ENCODE measurements around the gene TMCC3.

The TMCC3 gene

DNA sequence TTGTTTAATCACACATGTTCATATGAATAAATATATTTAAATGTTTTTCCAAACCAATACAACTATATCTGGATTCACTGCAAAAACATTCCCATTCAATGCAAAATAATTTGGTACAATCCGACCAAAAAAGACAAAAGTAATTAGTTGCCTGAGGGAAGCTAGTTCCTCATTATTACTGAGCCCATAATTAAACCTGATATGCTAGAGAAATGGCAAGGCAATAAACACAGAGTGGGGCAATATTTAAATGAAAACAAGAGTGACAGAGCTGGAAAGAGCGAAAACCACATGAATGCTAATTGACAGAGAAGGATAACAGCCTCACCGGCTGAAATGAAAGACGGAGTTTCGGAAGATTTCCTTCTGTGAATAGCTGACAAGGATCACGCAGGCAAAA is 82.6 kb downstream of the TMCC3 start:
- peak; percentile 50; the same call in 1 of the 2 replicates for TF ChIP-seq OSR2 (tag by site-specific recombination; IDR thresholded peaks at IDR 0.05)
- no peak for TF ChIP-seq KLF1 (tag by site-specific recombination; IDR thresholded peaks at IDR 0.05)
- TF ChIP-seq, protein P1, sequence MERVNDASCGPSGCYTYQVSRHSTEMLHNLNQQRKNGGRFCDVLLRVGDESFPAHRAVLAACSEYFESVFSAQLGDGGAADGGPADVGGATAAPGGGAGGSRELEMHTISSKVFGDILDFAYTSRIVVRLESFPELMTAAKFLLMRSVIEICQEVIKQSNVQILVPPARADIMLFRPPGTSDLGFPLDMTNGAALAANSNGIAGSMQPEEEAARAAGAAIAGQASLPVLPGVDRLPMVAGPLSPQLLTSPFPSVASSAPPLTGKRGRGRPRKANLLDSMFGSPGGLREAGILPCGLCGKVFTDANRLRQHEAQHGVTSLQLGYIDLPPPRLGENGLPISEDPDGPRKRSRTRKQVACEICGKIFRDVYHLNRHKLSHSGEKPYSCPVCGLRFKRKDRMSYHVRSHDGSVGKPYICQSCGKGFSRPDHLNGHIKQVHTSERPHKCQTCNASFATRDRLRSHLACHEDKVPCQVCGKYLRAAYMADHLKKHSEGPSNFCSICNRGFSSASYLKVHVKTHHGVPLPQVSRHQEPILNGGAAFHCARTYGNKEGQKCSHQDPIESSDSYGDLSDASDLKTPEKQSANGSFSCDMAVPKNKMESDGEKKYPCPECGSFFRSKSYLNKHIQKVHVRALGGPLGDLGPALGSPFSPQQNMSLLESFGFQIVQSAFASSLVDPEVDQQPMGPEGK (tag by site-specific recombination; IDR thresholded peaks at IDR 0.05) = no peak
- TF ChIP-seq SP7 (tag by site-specific recombination; IDR thresholded peaks at IDR 0.05) = peak; percentile 30; the same call in 1 of the 2 replicates
- TF ChIP-seq, protein P2, sequence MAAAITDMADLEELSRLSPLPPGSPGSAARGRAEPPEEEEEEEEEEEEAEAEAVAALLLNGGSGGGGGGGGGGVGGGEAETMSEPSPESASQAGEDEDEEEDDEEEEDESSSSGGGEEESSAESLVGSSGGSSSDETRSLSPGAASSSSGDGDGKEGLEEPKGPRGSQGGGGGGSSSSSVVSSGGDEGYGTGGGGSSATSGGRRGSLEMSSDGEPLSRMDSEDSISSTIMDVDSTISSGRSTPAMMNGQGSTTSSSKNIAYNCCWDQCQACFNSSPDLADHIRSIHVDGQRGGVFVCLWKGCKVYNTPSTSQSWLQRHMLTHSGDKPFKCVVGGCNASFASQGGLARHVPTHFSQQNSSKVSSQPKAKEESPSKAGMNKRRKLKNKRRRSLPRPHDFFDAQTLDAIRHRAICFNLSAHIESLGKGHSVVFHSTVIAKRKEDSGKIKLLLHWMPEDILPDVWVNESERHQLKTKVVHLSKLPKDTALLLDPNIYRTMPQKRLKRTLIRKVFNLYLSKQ (tag by site-specific recombination; IDR thresholded peaks at IDR 0.05; ENCODE audit: borderline replicate concordance) = no peak
- no peak for TF ChIP-seq ZNF843 (tag by site-specific recombination; IDR thresholded peaks at IDR 0.05)
- TF ChIP-seq BCL11B (tag by site-specific recombination; IDR thresholded peaks at IDR 0.05; ENCODE audit: low read depth) = no peak
- no peak for TF ChIP-seq ZIC2 (tag by site-specific recombination; IDR thresholded peaks at IDR 0.05)
- TF ChIP-seq, protein P3, sequence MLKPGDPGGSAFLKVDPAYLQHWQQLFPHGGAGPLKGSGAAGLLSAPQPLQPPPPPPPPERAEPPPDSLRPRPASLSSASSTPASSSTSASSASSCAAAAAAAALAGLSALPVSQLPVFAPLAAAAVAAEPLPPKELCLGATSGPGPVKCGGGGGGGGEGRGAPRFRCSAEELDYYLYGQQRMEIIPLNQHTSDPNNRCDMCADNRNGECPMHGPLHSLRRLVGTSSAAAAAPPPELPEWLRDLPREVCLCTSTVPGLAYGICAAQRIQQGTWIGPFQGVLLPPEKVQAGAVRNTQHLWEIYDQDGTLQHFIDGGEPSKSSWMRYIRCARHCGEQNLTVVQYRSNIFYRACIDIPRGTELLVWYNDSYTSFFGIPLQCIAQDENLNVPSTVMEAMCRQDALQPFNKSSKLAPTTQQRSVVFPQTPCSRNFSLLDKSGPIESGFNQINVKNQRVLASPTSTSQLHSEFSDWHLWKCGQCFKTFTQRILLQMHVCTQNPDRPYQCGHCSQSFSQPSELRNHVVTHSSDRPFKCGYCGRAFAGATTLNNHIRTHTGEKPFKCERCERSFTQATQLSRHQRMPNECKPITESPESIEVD (tag by site-specific recombination; IDR thresholded peaks at IDR 0.05) = peak; percentile 34; the same call in 1 of the 2 replicates
- TF ChIP-seq GLIS2 (tag by site-specific recombination; IDR thresholded peaks at IDR 0.05) = no peak
- TF ChIP-seq ZFP41 (tag by site-specific recombination; IDR thresholded peaks at IDR 0.05; ENCODE audit: borderline replicate concordance) = no peak
- no peak for TF ChIP-seq ZNF140 (tag by site-specific recombination; IDR thresholded peaks at IDR 0.05)
- TF ChIP-seq ZNF366 (tag by site-specific recombination; conservative IDR thresholded peaks at IDR 0.05) = no peak
- TF ChIP-seq ZNF350 (tag by site-specific recombination; IDR thresholded peaks at IDR 0.05) = no peak
- peak; percentile 71 for TF ChIP-seq FEZF1 (tag by site-specific recombination; IDR thresholded peaks at IDR 0.05)
- TF ChIP-seq ZNF174 (tag by site-specific recombination; IDR thresholded peaks at IDR 0.05) = no peak
- TF ChIP-seq, protein P4, sequence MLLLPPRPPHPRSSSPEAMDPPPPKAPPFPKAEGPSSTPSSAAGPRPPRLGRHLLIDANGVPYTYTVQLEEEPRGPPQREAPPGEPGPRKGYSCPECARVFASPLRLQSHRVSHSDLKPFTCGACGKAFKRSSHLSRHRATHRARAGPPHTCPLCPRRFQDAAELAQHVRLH (tag by site-specific recombination; IDR thresholded peaks at IDR 0.05) = no peak
- TF ChIP-seq ZNF132 (tag by site-specific recombination; IDR thresholded peaks at IDR 0.05; ENCODE audit: borderline replicate concordance) = no peak
- TF ChIP-seq ZNF501 (tag by site-specific recombination; IDR thresholded peaks at IDR 0.05) = no peak
- TF ChIP-seq ZNF571 (tag by site-specific recombination; IDR thresholded peaks at IDR 0.05) = no peak
- no peak for TF ChIP-seq ZNF768 (tag by site-specific recombination; IDR thresholded peaks at IDR 0.05)
- no peak overlapping the region for H3K27ac ChIP-seq (ENCODE audit: extremely low read depth, low read depth, low read length)
- ChIA-PET POLR2A (no interaction called here), CTCF (interaction anchor here (0.6 kb wide), 2 partner anchors 284 to 644 kb away, joined by 3 to 7 read pairs; no protein-coding TSS in a partner anchor)
- no peak overlapping the region for H3K4me3 ChIP-seq (ENCODE audit: low read depth, low read length)
- H3K36me3 ChIP-seq (ENCODE audit: control insufficient read depth in 2 of 2, insufficient read depth in 1 of 2, low read length in 2 of 2) = no peaks in the 10 kb centered on the region
- no peaks in the 10 kb centered on the region for H3K9me3 ChIP-seq (ENCODE audit: control insufficient read depth, insufficient read depth, low read depth, low read length)
- peaks cover 12% of the 10 kb centered on the region for H3K4me1 ChIP-seq (ENCODE audit: control insufficient read depth, insufficient read depth, low read length)

DNA sequence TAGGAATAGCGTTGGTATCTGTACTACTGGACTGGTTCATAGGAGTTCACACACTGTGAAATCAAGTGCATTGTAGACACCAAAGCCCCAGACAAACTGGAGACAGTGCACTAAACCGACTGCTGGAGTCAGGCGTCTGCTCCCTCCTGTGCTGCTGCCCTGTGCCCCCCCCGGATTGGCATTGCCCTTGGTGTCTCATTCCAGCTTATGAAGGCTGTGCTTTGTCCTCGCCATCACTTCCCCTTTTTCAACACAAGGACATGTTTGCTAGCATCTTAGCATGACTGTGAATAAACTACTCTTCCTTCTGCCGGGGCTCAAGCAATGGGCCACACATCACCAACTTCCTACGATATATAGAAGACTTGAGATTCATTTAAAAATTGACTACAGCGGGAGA is 84.0 kb downstream of the TMCC3 start:
- ChIA-PET POLR2A (no interaction called here), CTCF (interaction anchor here (0.5 to 0.7 kb wide), 2 partner anchors 42 to 107 kb away, joined by 4 to 6 read pairs; no protein-coding TSS in a partner anchor)
- H3K9me3 ChIP-seq (ENCODE audit: control insufficient read depth, insufficient read depth, low read depth, low read length) = no peaks in the 10 kb centered on the region
- H3K27ac ChIP-seq (ENCODE audit: extremely low read depth, low read depth, low read length) = no peak overlapping the region
- TF ChIP-seq, protein P3 (tag by site-specific recombination; IDR thresholded peaks at IDR 0.05) = no peak
- no peak for TF ChIP-seq ZNF214 (tag by site-specific recombination; IDR thresholded peaks at IDR 0.05; ENCODE audit: borderline replicate concordance)
- TF ChIP-seq, protein P5, sequence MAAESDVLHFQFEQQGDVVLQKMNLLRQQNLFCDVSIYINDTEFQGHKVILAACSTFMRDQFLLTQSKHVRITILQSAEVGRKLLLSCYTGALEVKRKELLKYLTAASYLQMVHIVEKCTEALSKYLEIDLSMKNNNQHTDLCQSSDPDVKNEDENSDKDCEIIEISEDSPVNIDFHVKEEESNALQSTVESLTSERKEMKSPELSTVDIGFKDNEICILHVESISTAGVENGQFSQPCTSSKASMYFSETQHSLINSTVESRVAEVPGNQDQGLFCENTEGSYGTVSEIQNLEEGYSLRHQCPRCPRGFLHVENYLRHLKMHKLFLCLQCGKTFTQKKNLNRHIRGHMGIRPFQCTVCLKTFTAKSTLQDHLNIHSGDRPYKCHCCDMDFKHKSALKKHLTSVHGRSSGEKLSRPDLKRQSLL (tag by site-specific recombination; IDR thresholded peaks at IDR 0.05) = no peak
- no peak for TF ChIP-seq ZNF354C (tag by site-specific recombination; IDR thresholded peaks at IDR 0.05; ENCODE audit: borderline replicate concordance, low read depth)
- no peak for TF ChIP-seq ZNF292 (tag by site-specific recombination; IDR thresholded peaks at IDR 0.05; ENCODE audit: borderline replicate concordance, low read depth)
- no peak for TF ChIP-seq ZBTB8A (tag by site-specific recombination; IDR thresholded peaks at IDR 0.05)
- H3K4me1 ChIP-seq (ENCODE audit: control insufficient read depth, insufficient read depth, low read length) = peaks cover 12% of the 10 kb centered on the region
- H3K36me3 ChIP-seq (ENCODE audit: control insufficient read depth in 2 of 2, insufficient read depth in 1 of 2, low read length in 2 of 2) = no peaks in the 10 kb centered on the region
- H3K4me3 ChIP-seq (ENCODE audit: low read depth, low read length) = no peak overlapping the region
